DND-41 (cell line): Measurements from ENCODE around the gene DNMT1.

Experiments used
- ATAC-seq: fragments of 200-7000 bp; cut with Tn5 transposase; 3 replicates; pipeline ENCODE4 v1.9.1; 2021; ENCODE audit warnings: low read depth; ENCODE audit not compliant: insufficient read depth
- DNase-seq: peaks from one replicate; pipeline ENCODE4 v3.0.0-alpha.2; 2020
- H2AFZ ChIP-seq: 2 replicates; pipeline ENCODE4 v1.6.0; 2012; ENCODE audit warnings: low read depth, low read length
- H3K27ac ChIP-seq: 2 replicates; pipeline ENCODE4 v1.5.1; 2012; ENCODE audit warnings: low read length, inconsistent platforms
- H3K27me3 ChIP-seq: fragments of 200-600 bp; sonication (generic); 2 replicates; pipeline ENCODE4 v1.6.0; 2012; ENCODE audit warnings: low read length, mild to moderate bottlenecking, inconsistent platforms; ENCODE audit not compliant: insufficient read depth, poor library complexity
- H3K36me3 ChIP-seq: 2 replicates; pipeline ENCODE4 v1.5.1; 2012; ENCODE audit warnings: low read length, inconsistent platforms; ENCODE audit not compliant: insufficient read depth
- H3K4me1 ChIP-seq: 2 replicates; pipeline ENCODE4 v1.5.1; 2012; ENCODE audit warnings: mild to moderate bottlenecking, low read length; ENCODE audit not compliant: insufficient read depth
- H3K4me2 ChIP-seq: 2 replicates; pipeline ENCODE4 v1.6.0; 2012; ENCODE audit warnings: mild to moderate bottlenecking, moderate library complexity, low read length, inconsistent platforms; ENCODE audit not compliant: insufficient read depth
- H3K4me3 ChIP-seq, 2 experiments: fragments of 200-600 bp in 1 of 2; shearing (Covaris generic) in 1 of 2; 2 replicates each; pipeline ENCODE4 v1.5.1; 2012 to 2016; ENCODE audit warnings: inconsistent platforms in 2 of 2, low read length in 2 of 2, mild to moderate bottlenecking in 2 of 2, low read depth in 1 of 2, moderate library complexity in 1 of 2
- H3K79me2 ChIP-seq: 2 replicates; pipeline ENCODE4 v1.6.0; 2012; ENCODE audit warnings: low read length, inconsistent platforms; ENCODE audit not compliant: insufficient read depth
- H3K9ac ChIP-seq: 2 replicates; pipeline ENCODE4 v1.6.0; 2012; ENCODE audit warnings: low read depth, mild to moderate bottlenecking, inconsistent platforms, low read length, moderate library complexity
- H3K9me3 ChIP-seq: 2 replicates; pipeline ENCODE4 v1.5.1; 2012; ENCODE audit warnings: low read length, moderate library complexity, mild to moderate bottlenecking, inconsistent platforms; ENCODE audit not compliant: insufficient read depth, severe bottlenecking
- H4K20me1 ChIP-seq: 2 replicates; pipeline ENCODE4 v1.6.0; 2012; ENCODE audit warnings: low read length; ENCODE audit not compliant: insufficient read depth
- CTCF ChIP-seq: IDR thresholded peaks from 2 replicates; pipeline ENCODE4 v1.5.1; 2012; ENCODE audit warnings: borderline replicate concordance, low read length, moderate library complexity, mild to moderate bottlenecking; ENCODE audit not compliant: poor library complexity, severe bottlenecking; ENCODE audit errors: extremely low read depth
- EZH2 ChIP-seq: IDR thresholded peaks from 3 replicates; pipeline ENCODE4 v1.6.1; 2012; ENCODE audit warnings: borderline replicate concordance, low read depth, mild to moderate bottlenecking, moderate library complexity, low read length, inconsistent platforms; ENCODE audit not compliant: severe bottlenecking

The DNMT1 gene

GRCh38 chr19:10109528-10109927, 85.2 kb downstream of the DNMT1 start:
- Histone ChIP-seq H2AFZ (no peak overlapping the region), H3K36me3 (peaks cover 64% of the 10 kb centered on the region), H3K4me1 (peaks cover 24% of the 10 kb centered on the region), H3K79me2 (peaks cover 37% of the 10 kb centered on the region), H3K9me3 (no peaks in the 10 kb centered on the region), H3K4me3 (no peak overlapping the region), H3K27ac (no peak overlapping the region), H3K27me3 (no peaks in the 10 kb centered on the region), H3K9ac (no peak overlapping the region), H3K4me2 (no peak overlapping the region), H4K20me1 (peaks cover 68% of the 10 kb centered on the region)
- TF ChIP-seq EZH2 (no peak), CTCF (no peak)
- ATAC-seq (no peak), DNase-seq (no peak)

- peaks cover 51% of the 10 kb centered on the region for H3K36me3 ChIP-seq
- peaks cover 52% of the 10 kb centered on the region for H4K20me1 ChIP-seq
- DNase-seq (no peak), ATAC-seq (no peak)
- no peaks in the 10 kb centered on the region for H3K27me3 ChIP-seq
- no peak overlapping the region for H2AFZ ChIP-seq
- H3K79me2 ChIP-seq: peaks cover 37% of the 10 kb centered on the region
- H3K9me3 ChIP-seq: no peaks in the 10 kb centered on the region
- peak overlapping the region; percentile 69 for H3K4me2 ChIP-seq
- H3K4me1 ChIP-seq: peaks cover 24% of the 10 kb centered on the region
- no peak overlapping the region for H3K27ac ChIP-seq
- H3K4me3 ChIP-seq: peak overlapping the region in 1 of 2 experiments; percentile 92; a peak in 3 of 4 replicates
- H3K9ac ChIP-seq: peak overlapping the region; percentile 86
- TF ChIP-seq EZH2: no peak
- TF ChIP-seq CTCF: no peak
Measured at GRCh38 chr19:10107817-10108367, 86.9 kb downstream of the DNMT1 start.

- Histone ChIP-seq H3K79me2 (peaks cover 37% of the 10 kb centered on the region), H3K27me3 (no peaks in the 10 kb centered on the region), H3K4me1 (peaks cover 24% of the 10 kb centered on the region), H3K27ac (peak overlapping the region; percentile 85), H3K4me3 (peak overlapping the region; percentile 89 to 92; a peak in 3 of 4 replicates), H3K9me3 (no peaks in the 10 kb centered on the region), H2AFZ (no peak overlapping the region), H3K36me3 (peaks cover 51% of the 10 kb centered on the region), H4K20me1 (peaks cover 46% of the 10 kb centered on the region), H3K4me2 (peak overlapping the region; percentile 69), H3K9ac (peak overlapping the region; percentile 86)
- DNase-seq (no peak), ATAC-seq (no peak)
- TF ChIP-seq EZH2: no peak
- TF ChIP-seq CTCF: no peak
Measured at GRCh38 chr19:10107254-10107653, 87.5 kb downstream of the DNMT1 start.
